HG03378 (cell line): ENCODE data around the gene COMMD1.
"Not testable (repeated sequence)": the region's sequence is repeated elsewhere in the genome, so short reads cannot be mapped to it uniquely, and the experiment has no call there.

Source experiments
- ATAC-seq: cut with Tn5 transposase; IDR thresholded peaks from one replicate; pipeline ENCODE4 v1.9.1; 2021; ENCODE audit warnings: mild to moderate bottlenecking, moderate library complexity; ENCODE audit not compliant: unreplicated experiment

COMMD1 gene

GRCh38 chr2:62065243-62065642 lies 159.8 kb downstream of the COMMD1 start:
- no peak for ATAC-seq

DNA sequence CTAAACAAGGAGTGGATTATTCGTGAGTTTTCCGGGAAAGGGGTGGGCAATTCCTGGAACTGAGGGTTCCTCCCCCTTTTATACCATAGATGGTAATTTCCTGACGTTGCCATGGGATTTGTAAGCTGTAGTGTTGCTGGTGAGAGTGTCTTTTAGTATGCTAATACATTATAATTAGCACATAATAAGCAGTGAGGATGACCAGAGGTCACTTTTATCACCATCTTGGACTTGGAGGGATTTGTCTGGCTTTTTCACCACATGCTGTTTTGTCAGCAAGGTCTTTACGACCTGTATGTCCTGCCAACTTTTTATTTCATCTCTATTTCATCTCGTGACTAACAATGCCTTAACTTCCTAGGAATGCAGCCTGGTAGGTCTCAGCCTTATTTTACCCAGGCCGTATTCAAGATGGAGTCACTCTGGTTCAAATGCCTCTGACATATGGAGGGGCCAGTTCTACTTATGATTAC lies 165.7 kb downstream of the COMMD1 start:
- no peak for ATAC-seq

DNA sequence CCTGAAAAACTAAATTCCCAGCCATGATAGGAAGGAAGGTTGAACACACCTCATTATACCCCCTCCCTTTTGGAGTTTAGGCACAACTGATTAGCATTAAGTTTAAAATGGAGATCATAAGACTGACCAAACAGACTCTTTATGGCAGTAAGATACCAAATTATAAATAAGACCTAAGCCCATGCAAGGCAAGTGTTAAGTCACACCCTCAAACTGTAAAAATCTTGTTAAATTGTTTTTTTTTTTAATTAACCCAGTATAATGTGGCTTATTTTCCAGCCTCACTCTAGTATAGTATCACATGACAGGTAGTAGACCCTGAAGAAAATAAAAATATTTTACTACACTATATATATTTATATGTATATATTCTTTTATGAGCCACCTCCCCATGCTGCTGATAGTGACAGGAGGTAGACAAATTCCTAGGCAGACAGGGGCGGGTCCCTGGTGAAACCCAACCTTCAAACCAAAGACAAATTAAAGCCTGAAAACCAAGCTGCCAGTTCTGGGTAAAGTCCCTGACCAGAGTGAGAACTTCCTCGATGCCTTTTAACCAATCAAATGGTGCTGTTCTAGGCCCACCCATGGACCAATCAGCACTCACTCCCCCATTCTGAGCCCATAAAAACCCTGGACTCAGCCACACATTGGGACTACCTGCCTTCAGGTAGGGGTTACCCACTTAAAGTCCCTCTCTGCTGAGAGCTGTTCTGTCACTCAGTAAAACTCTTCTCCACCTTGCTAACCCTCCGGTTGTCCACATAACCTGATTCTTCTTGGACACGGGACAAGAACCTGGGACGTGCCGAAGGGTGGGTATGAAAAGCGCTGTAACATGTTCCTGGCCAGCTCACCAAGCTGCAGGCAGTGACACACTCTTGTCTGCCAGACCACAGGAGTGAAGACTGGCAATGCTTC lies 166.5 kb downstream of the COMMD1 start:
- no peak for ATAC-seq

DNA sequence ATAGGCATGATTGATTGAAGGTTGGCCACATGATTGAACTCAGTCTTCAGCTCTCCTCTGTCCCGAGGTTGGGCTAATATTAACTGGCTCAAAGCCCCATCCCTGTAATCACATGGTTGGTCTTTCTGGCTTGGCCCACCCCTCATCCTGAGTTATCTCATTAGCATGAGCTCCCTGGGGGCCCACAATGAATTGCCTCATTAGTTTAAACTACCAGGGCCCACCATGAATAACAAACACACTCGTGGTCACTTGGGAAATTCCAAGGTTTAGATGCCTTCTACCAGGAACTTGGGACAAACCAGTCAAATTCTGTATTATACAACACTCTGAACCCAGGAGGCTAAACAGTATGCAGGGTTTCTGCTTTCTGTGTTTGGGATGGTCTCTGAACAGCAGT lies 168.8 kb downstream of the COMMD1 start:
- ATAC-seq, result no peak

DNA sequence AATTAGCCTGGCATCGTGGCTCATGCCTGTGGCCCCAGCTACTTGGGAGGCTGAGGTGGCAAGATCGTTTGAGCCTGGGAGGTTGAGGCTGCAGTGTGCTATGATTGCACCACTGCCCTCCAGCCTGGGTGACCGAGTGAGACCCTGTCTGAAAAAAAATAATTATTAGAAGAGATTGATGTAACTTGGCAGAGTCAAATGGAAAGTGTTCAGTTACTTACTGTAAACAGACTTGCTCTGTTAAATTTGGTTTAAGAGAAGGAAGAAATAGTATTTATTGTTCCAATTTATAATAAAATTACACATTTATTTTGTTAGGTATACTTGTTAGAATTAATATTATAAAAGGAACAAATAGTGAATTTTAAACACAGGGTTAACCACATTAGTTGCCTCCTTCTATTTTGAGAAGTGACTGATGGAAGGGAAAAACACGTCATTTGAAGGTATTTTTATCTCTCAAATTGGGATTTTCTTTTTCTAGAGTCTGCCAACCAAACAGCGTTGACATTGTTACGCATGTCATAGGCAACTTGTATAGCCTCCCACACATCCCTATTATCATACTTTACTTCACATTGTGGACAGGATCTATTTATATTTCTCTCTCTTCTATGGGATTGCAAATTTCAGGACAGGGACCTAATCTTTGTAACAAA lies 171.6 kb downstream of the COMMD1 start:
- no peak for ATAC-seq

DNA sequence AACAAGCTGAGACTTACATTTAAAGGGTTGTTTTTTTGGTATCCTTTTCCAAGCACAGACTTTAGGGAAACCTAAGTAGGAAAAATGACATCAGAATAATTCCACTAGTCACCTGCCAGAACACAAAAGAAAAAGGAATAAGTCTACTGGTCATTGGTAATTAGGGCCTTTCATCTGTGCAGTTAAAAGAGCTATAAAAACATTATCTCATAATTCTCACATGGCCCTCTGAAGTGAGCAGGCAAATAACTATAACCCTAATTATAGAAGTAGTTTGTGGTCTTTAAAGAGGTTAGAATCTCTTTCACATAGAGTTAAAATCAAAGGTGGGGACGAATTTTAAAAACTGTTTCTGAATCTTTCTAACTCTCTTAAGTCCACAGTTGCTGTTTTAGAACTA lies 179.3 kb downstream of the COMMD1 start:
- ATAC-seq, result no peak

- ATAC-seq, result no peak
These were observed 184.2 kb downstream of the COMMD1 start for GRCh38 chr2:62089658-62090057.

GRCh38 chr2:62091471-62091870 lies 186.0 kb downstream of the COMMD1 start:
- ATAC-seq, result no peak

GRCh38 chr2:62099050-62099449 lies 193.6 kb downstream of the COMMD1 start:
- ATAC-seq, result no peak

- peak; percentile 86 for ATAC-seq
These were observed 194.2 kb downstream of the COMMD1 start for GRCh38 chr2:62099523-62100175.

DNA sequence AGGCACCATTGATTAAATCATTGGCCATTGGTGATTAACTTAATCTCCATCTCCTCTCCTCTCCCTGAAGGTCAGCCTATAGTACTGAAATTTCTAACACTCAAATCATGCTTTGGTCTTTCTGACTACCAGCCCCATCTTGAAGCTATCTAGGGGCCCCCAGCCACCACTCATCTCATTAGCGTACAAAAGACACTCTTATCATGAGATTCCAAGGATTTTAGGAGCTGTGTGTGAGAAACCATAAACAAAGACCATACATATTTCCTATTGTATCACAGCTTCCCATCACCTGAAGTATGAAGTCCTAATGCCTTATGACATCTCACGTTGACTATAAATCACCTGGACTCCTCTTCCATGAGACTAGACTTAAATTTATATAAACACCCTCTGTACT lies 196.4 kb downstream of the COMMD1 start:
- ATAC-seq, result no peak

GRCh38 chr2:62102402-62102920 lies 197.0 kb downstream of the COMMD1 start:
- no peak for ATAC-seq

DNA sequence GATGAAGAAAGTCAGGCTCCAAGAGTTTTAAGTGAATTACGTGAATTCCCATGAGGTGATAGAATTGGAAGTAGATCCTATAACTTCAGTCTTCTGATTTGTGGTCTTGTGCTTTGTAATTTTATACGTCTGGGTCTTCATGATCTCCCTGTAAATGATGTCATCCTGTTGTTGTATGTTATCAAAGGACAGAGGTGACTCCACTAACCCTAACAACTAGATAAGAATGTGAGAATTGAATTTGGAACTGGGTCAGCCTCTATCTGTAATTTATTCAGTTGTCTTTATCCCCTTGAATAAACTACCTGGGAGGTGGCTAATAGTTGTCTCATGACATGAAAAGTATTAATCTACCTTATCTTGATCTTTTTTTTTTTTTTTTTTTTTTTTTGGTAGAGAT lies 204.1 kb downstream of the COMMD1 start:
- ATAC-seq, result no peak

DNA sequence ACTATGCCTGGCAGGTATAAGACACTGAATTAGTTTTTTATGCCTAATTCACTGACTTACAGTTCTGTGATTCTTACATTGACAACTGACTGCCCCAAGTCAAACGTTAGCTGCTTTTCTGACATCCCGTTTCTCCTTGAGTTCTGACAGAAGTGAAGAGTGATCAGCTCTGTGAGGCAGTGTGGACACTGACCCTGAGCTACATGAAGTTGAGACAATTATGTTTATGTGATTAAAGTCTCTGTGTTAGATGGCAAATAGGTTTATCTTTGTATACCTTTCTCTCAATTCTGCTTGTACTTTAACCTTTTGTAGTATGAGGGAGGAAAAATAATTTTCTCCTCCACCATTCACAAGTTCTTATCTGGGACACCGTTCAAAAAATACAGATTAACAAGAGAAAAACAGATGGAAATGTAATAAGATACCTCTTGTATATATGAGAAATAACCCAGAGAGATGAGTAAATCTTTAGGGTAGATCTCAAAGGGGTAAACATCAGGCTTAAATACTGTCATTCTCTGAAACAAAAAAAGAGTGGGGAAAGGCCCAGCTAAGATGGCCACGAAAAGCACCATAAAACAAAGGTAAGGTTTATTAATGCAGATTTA lies 205.0 kb downstream of the COMMD1 start:
- ATAC-seq, result no peak

DNA sequence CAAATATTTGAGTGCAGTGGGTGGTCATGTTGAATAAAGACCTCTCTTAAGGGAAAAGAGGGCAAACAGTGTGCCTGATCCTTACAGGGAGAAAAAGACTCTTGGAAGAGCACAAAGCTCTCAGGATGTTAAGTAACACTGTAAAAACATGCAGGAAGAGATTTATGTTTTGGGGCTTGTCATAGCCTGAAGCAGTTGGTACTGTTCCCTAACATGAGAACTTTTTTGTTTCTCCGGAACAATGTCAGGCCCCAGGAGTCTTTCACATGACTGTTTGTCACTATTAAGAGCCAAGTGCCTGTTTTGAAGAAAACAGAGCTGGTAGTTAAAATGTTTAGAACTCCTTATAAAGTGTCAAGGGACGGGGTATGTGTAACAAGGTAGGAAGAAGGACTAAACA lies 206.7 kb downstream of the COMMD1 start:
- ATAC-seq, result no peak

DNA sequence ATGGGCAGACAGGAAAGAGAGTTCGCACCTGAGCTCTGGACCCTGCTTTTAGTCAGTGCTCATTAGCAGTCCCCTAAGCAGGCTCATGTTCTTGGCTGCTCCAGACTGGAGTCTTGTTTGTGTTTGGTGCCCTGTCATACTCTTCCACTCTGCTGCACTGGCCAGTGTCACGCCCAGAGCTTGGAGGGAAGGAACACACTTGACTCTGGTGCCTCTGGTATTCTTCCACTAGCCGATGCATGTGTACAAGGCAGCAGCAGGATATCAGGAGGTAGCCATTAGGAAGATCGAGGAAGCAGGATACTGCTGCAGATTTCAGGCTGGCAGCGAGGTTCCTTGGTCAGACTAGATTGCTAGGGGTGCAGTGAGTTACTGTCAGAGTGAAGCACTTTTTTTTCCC lies 209.1 kb downstream of the COMMD1 start:
- no peak for ATAC-seq

- no peak for ATAC-seq
These were observed 211.5 kb downstream of the COMMD1 start for GRCh38 chr2:62116983-62117382.

DNA sequence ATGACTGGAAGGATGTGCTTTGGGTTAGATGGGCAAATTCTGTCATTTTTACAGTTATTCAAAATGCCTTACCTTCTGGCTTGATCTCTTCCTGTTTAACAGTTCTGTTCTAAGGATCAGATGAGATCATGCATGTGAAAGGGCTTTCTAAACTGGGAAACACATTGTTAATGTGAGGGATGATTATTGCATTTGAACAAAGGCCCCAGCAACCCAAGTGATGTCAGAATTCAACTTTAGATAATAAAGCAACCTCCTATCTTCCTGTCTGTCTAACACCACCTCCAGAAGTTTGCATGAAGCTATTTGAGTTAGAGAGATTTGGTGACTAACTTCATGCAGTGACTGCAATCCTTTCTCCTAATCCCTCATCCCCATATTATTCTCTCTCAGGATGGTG lies 212.7 kb downstream of the COMMD1 start:
- no peak for ATAC-seq

GRCh38 chr2:62119311-62119974 lies 214.0 kb downstream of the COMMD1 start:
- ATAC-seq, result no peak

- ATAC-seq, result not testable (repeated sequence)
These were observed 220.8 kb downstream of the COMMD1 start for GRCh38 chr2:62126239-62126638.
